DOHH2 (cell line): ENCODE data around the gene VSX1.

Experiments used
- H3F3A ChIP-seq: fragments of 200-600 bp; sonication (generic), shearing (Covaris generic); 2 replicates; pipeline ENCODE4 v1.6.0; 2016; ENCODE audit warnings: antibody characterized with exemption, mild to moderate bottlenecking; ENCODE audit not compliant: control insufficient read depth, insufficient read depth
- H3K27ac ChIP-seq: fragments of 200-600 bp; sonication (generic); 2 replicates; pipeline ENCODE4 v1.5.1; 2014; ENCODE audit warnings: low read depth, mild to moderate bottlenecking, low read length, moderate library complexity
- H3K27me3 ChIP-seq: fragments of 200-600 bp; sonication (generic); 2 replicates; pipeline ENCODE4 v1.6.1; 2014; ENCODE audit warnings: mild to moderate bottlenecking, low read length, mixed read lengths; ENCODE audit not compliant: control insufficient read depth
- H3K36me3 ChIP-seq: fragments of 200-600 bp; sonication (generic); 2 replicates; pipeline ENCODE4 v1.6.1; 2014; ENCODE audit warnings: mild to moderate bottlenecking, low read length, moderate library complexity, mixed read lengths; ENCODE audit not compliant: control insufficient read depth
- H3K4me1 ChIP-seq: fragments of 200-600 bp; sonication (generic); 2 replicates; pipeline ENCODE4 v1.6.1; 2014; ENCODE audit warnings: mild to moderate bottlenecking, low read length, mixed read lengths; ENCODE audit not compliant: control insufficient read depth
- H3K4me2 ChIP-seq: fragments of 200-600 bp; sonication (generic); 2 replicates; pipeline ENCODE4 v1.6.0; 2014; ENCODE audit warnings: mild to moderate bottlenecking, low read length, moderate library complexity
- H3K4me3 ChIP-seq: fragments of 200-600 bp; sonication (generic); 2 replicates; pipeline ENCODE4 v1.5.1; 2014; ENCODE audit warnings: mild to moderate bottlenecking, low read length, mixed read lengths
- H3K79me2 ChIP-seq: fragments of 200-600 bp; sonication (generic); 2 replicates; pipeline ENCODE4 v1.6.1; 2014; ENCODE audit warnings: mild to moderate bottlenecking, low read length, mixed read lengths; ENCODE audit not compliant: control insufficient read depth
- H3K9me2 ChIP-seq: fragments of 200-600 bp; sonication (generic); replicated peaks from 2 replicates; pipeline ENCODE4 v1.6.1; 2014; ENCODE audit warnings: mild to moderate bottlenecking, low read length, mixed read lengths; ENCODE audit not compliant: control insufficient read depth
- H3K9me3 ChIP-seq: fragments of 200-600 bp; sonication (generic); 2 replicates; pipeline ENCODE4 v1.6.1; 2014; ENCODE audit warnings: antibody characterized with exemption, low read length, mixed read lengths; ENCODE audit not compliant: control insufficient read depth, insufficient read depth
- H4K20me1 ChIP-seq: fragments of 200-600 bp; sonication (generic); 2 replicates; pipeline ENCODE4 v1.6.0; 2014; ENCODE audit warnings: low read depth, mild to moderate bottlenecking, antibody characterized with exemption, low read length, moderate library complexity; ENCODE audit not compliant: control insufficient read depth, insufficient read depth
- EZH2phosphoT487 ChIP-seq: fragments of 200-600 bp; sonication (generic); IDR thresholded peaks from 2 replicates; pipeline ENCODE4 v1.6.1; 2017; ENCODE audit warnings: borderline replicate concordance, mild to moderate bottlenecking, antibody characterized with exemption, low read length, moderate library complexity, mixed read lengths
- TF ChIP-seq, protein P1 (sequence below): fragments of 200-600 bp; sonication (generic); IDR thresholded peaks from one replicate; pipeline ENCODE4 v1.5.1; 2014; ENCODE audit warnings: antibody characterized with exemption, mild to moderate bottlenecking, low read depth, low read length; ENCODE audit not compliant: poor library complexity, severe bottlenecking

The VSX1 gene

DNA sequence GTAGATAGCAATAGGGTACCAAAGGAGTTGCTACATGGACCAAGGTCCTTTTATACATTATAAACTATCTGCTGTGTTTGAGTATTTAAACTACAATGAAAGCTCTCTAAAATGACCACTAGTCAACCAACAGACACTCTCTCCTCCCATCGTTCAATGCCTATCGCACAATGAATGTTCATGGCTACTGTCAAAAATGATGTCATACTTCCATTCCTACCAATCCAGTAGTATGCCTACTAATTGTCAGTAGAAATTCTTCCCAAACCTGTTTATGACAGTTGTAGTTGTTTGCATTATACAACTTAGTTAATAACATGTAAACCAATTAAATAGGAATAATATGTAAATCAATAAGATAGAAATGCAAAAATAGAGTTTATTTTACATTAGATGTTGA is 39.0 kb upstream of the VSX1 start:
- no peaks in the 10 kb centered on the region for H3K79me2 ChIP-seq
- H3K27ac ChIP-seq: no peak overlapping the region
- H3F3A ChIP-seq: no peaks in the 10 kb centered on the region
- peaks cover 15% of the 10 kb centered on the region; the same call in 1 of the 2 replicates for H3K27me3 ChIP-seq
- H3K4me2 ChIP-seq: no peak overlapping the region
- TF ChIP-seq, protein P1, sequence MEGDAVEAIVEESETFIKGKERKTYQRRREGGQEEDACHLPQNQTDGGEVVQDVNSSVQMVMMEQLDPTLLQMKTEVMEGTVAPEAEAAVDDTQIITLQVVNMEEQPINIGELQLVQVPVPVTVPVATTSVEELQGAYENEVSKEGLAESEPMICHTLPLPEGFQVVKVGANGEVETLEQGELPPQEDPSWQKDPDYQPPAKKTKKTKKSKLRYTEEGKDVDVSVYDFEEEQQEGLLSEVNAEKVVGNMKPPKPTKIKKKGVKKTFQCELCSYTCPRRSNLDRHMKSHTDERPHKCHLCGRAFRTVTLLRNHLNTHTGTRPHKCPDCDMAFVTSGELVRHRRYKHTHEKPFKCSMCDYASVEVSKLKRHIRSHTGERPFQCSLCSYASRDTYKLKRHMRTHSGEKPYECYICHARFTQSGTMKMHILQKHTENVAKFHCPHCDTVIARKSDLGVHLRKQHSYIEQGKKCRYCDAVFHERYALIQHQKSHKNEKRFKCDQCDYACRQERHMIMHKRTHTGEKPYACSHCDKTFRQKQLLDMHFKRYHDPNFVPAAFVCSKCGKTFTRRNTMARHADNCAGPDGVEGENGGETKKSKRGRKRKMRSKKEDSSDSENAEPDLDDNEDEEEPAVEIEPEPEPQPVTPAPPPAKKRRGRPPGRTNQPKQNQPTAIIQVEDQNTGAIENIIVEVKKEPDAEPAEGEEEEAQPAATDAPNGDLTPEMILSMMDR: no peak
- TF ChIP-seq EZH2phosphoT487: no peak
- no peaks in the 10 kb centered on the region for H4K20me1 ChIP-seq
- no peaks in the 10 kb centered on the region for H3K9me3 ChIP-seq
- H3K4me3 ChIP-seq: no peak overlapping the region
- no peaks in the 10 kb centered on the region for H3K36me3 ChIP-seq
- H3K4me1 ChIP-seq: no peaks in the 10 kb centered on the region
- H3K9me2 ChIP-seq: no peaks in the 10 kb centered on the region

- Histone ChIP-seq H3K4me1 (no peaks in the 10 kb centered on the region), H3K27ac (no peak overlapping the region), H3K79me2 (no peaks in the 10 kb centered on the region), H3K9me2 (no peaks in the 10 kb centered on the region), H3F3A (no peaks in the 10 kb centered on the region), H3K4me2 (no peak overlapping the region), H3K9me3 (no peaks in the 10 kb centered on the region), H3K27me3 (peaks cover 15% of the 10 kb centered on the region; the same call in 1 of the 2 replicates), H4K20me1 (no peaks in the 10 kb centered on the region), H3K4me3 (no peak overlapping the region), H3K36me3 (no peaks in the 10 kb centered on the region)
- TF ChIP-seq, protein P1: no peak
- no peak for TF ChIP-seq EZH2phosphoT487
Measured at GRCh38 chr20:25120457-25120856, 38.5 kb upstream of the VSX1 start.

GRCh38 chr20:25118529-25118928 is 36.6 kb upstream of the VSX1 start:
- no peaks in the 10 kb centered on the region for H3F3A ChIP-seq

More at GRCh38 chr20:25118529-25118928, 36.6 kb upstream of the VSX1 start:
- no peaks in the 10 kb centered on the region for H3K36me3 ChIP-seq
- H3K27ac ChIP-seq: no peak overlapping the region
- H3K27me3 ChIP-seq: peaks cover 9% of the 10 kb centered on the region; the same call in 1 of the 2 replicates
- H3K9me3 ChIP-seq: no peaks in the 10 kb centered on the region
- H3K4me2 ChIP-seq: no peak overlapping the region
- H3K9me2 ChIP-seq: no peaks in the 10 kb centered on the region
- no peak for TF ChIP-seq EZH2phosphoT487
- TF ChIP-seq, protein P1: no peak
- H4K20me1 ChIP-seq: no peaks in the 10 kb centered on the region
- H3K79me2 ChIP-seq: no peaks in the 10 kb centered on the region
- H3K4me3 ChIP-seq: no peak overlapping the region
- no peaks in the 10 kb centered on the region for H3K4me1 ChIP-seq
